Heart left ventricle (tissue), 13 donors: Measurements from ENCODE around the gene PMEL.

Experiments used
- CTCF ChIP-seq, 12 donors: fragments of 200-600 bp; sonication (generic) in 4 of 12; IDR thresholded peaks; one replicate each; pipeline versions ENCODE4 v1.5.0 to v1.8.0; 2018 to 2022; ENCODE audit warnings: antibody characterized with exemption in 12 of 12, mild to moderate bottlenecking in 5 of 12
- POLR2A ChIP-seq, 2 donors: fragments of 450-650 bp; IDR thresholded peaks; one replicate each; pipeline ENCODE4 v1.6.1; 2017; ENCODE audit warnings: antibody characterized with exemption in 2 of 2, mild to moderate bottlenecking in 2 of 2, moderate library complexity in 2 of 2
- donor health status: ischemic (EF 13 %, LVEDD 7.1; RV severe dilation, severe dysfunction).
- donor health status: DM: no; HTN: yes; CAD: no.
- donor health status: DM: no; HTN: no; CAD: no.
- donor health status: ischemic (EF 25% LVEDD 6.9; RV normal size, moderate dysfunction).
- donor health status: ischemic (EF 25% LVEDD 5.7; RV mildly dilated, moderate dysfunction).
- donor health status: ischemic (EF 35%, LVEDD 5.7; RV mildly dilated, moderate dysfunction).
- donor health status: nonischemic (EF 11% LVEDD 7.7; RV severe dilation, severe dysfunction).
- donor health status: DM: yes; HTN: yes; CAD: no.
- donor health status: PGD.
- donor health status: ischemic (EF 29% LVEDD 5.4; RV normal size, mild dysfunction).
- donor health status: nonischemic (EF 23%, LVEDD 6.1; RV moderate dilation, normal function).

GRCh38 chr12:55931317-55931779 lies 34.5 kb downstream of the PMEL start:
- TF ChIP-seq CTCF (IDR thresholded peaks at IDR 0.05) (no peak), POLR2A (IDR thresholded peaks at IDR 0.05) (no peak)
